ENCODE data around the gene CARS2. TPM values are rescaled to one million over a fixed set of nuclear protein-coding genes. Genes with fewer than 3 reads are reported as not detected.

The CARS2 gene
- total RNA-seq, 8 experiments from 2014 or later: 35.6 to 64.2 (median 55.0) TPM

GRCh38 chr13:110642291-110642981, 63.5 kb downstream of the CARS2 start:
- 93 to 100% (median 100%) methylated on average over 1 to 13 of the region's 40 CpGs; no CpG with 5 or more reads in 5 of the 10 experiments for WGBS, 10 experiments
- no peak for ATAC-seq (replicated peaks in 6 of 8)
- H3K27ac ChIP-seq: no peak overlapping the region
- no peak overlapping the region for H3K4me3 ChIP-seq
- H3K4me1 ChIP-seq (replicated peaks in 1 of 2): peaks cover 0 to 3% of the 10 kb centered on the region in 2 donors
- in situ Hi-C loops (cut with MboI; ENCODE audit: low pct_unique_long_range_greater_than_20kb in 2 of 9, low sequenced_read_pairs in 9 of 9, unreplicated experiment in 9 of 9): no loop called here

- Histone ChIP-seq H3K27ac (no peak overlapping the region), H3K4me3 (no peak overlapping the region), H3K4me1 (replicated peaks in 1 of 2) (peaks cover 0 to 3% of the 10 kb centered on the region in 2 donors)
- 60 to 97% (median 80%) methylated on average over 2 to 6 of the region's 29 CpGs; no CpG with 5 or more reads in 3 of the 10 experiments for WGBS, 10 experiments
- ATAC-seq (replicated peaks in 6 of 8): peak in 3 of 8 experiments; percentile 20 to 52 (median 27)
- in situ Hi-C loops (cut with MboI; ENCODE audit: low pct_unique_long_range_greater_than_20kb in 2 of 9, low sequenced_read_pairs in 9 of 9, unreplicated experiment in 9 of 9): no loop called here
Observed at GRCh38 chr13:110641055-110642015, 64.6 kb downstream of the CARS2 start.

DNA sequence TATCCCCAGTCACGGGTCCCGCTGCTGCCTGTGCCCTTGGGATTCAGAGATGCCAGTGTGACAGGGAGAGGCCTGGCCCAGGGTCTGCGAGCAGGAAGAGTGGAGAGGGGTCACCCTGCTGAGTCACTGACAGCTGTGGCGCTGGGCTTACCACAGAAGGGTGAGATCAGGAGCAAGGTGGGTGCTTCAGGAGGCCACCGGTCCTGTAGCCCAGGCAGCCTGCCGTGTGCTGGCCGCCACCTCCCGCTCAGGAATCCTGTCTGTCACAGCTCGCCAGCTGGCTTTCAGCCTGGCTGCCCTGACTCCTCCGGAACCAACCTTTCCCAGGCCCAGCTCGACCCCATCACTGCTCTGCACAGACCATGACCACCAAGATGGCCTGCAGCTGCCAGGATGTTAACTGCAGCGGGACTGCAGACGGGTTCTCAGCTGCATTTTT, 65.3 kb downstream of the CARS2 start:
- in situ Hi-C loops (cut with MboI; ENCODE audit: low pct_unique_long_range_greater_than_20kb in 2 of 9, low sequenced_read_pairs in 9 of 9, unreplicated experiment in 9 of 9): no loop called here
- ATAC-seq (replicated peaks in 6 of 8): peak in 5 of 8 experiments; percentile 5 to 49 (median 39)
- H3K4me3 ChIP-seq: no peak overlapping the region
- H3K27ac ChIP-seq: no peak overlapping the region
- peaks cover 0 to 3% of the 10 kb centered on the region in 2 donors for H3K4me1 ChIP-seq (replicated peaks in 1 of 2)
- WGBS, 10 experiments: 73 to 100% (median 93%) methylated on average over 1 to 6 of the region's 13 CpGs; no CpG with 5 or more reads in 4 of the 10 experiments

- WGBS, 10 experiments: 69 to 100% (median 90%) methylated on average over 1 to 4 of the region's 5 CpGs; no CpG with 5 or more reads in 1 of the 10 experiments
- no peak overlapping the region for H3K4me3 ChIP-seq
- peaks cover 0 to 3% of the 10 kb centered on the region in 2 donors for H3K4me1 ChIP-seq (replicated peaks in 1 of 2)
- no peak overlapping the region for H3K27ac ChIP-seq
- no peak for ATAC-seq (replicated peaks in 6 of 8)
- in situ Hi-C loops (cut with MboI; ENCODE audit: low pct_unique_long_range_greater_than_20kb in 2 of 9, low sequenced_read_pairs in 9 of 9, unreplicated experiment in 9 of 9): no loop called here
Observed at GRCh38 chr13:110639935-110640334, 66.0 kb downstream of the CARS2 start.

GRCh38 chr13:110638814-110639806, 66.8 kb downstream of the CARS2 start:
- in situ Hi-C loops (cut with MboI; ENCODE audit: low pct_unique_long_range_greater_than_20kb in 2 of 9, low sequenced_read_pairs in 9 of 9, unreplicated experiment in 9 of 9): no loop called here
- Histone ChIP-seq H3K4me1 (replicated peaks in 1 of 2) (no peaks in the 10 kb centered on the region), H3K27ac (no peak overlapping the region), H3K4me3 (no peak overlapping the region)
- WGBS, 10 experiments: 89 to 100% (median 94%) methylated on average over 2 to 13 of the region's 39 CpGs; no CpG with 5 or more reads in 3 of the 10 experiments
- ATAC-seq (replicated peaks in 6 of 8): peak in 1 of 8 experiments; percentile 8

GRCh38 chr13:110638257-110638656, 67.7 kb downstream of the CARS2 start:
- H3K4me1 ChIP-seq (replicated peaks in 1 of 2): no peaks in the 10 kb centered on the region
- no peak for ATAC-seq (replicated peaks in 6 of 8)
- in situ Hi-C loops (cut with MboI; ENCODE audit: low pct_unique_long_range_greater_than_20kb in 2 of 9, low sequenced_read_pairs in 9 of 9, unreplicated experiment in 9 of 9): no loop called here
- 93 to 100% (median 96%) methylated on average over 4 to 9 of the region's 23 CpGs; no CpG with 5 or more reads in 5 of the 10 experiments for WGBS, 10 experiments
- no peak overlapping the region for H3K4me3 ChIP-seq
- no peak overlapping the region for H3K27ac ChIP-seq

GRCh38 chr13:110637747-110638146, 68.2 kb downstream of the CARS2 start:
- no peak overlapping the region for H3K27ac ChIP-seq
- H3K4me3 ChIP-seq: no peak overlapping the region
- H3K4me1 ChIP-seq (replicated peaks in 1 of 2): no peaks in the 10 kb centered on the region
- in situ Hi-C loops (cut with MboI; ENCODE audit: low pct_unique_long_range_greater_than_20kb in 2 of 9, low sequenced_read_pairs in 9 of 9, unreplicated experiment in 9 of 9): no loop called here
- WGBS, 10 experiments: 15 to 100% (median 80%) methylated on average over 1 to 2 of the region's 6 CpGs; no CpG with 5 or more reads in 5 of the 10 experiments
- ATAC-seq (replicated peaks in 6 of 8): no peak

DNA sequence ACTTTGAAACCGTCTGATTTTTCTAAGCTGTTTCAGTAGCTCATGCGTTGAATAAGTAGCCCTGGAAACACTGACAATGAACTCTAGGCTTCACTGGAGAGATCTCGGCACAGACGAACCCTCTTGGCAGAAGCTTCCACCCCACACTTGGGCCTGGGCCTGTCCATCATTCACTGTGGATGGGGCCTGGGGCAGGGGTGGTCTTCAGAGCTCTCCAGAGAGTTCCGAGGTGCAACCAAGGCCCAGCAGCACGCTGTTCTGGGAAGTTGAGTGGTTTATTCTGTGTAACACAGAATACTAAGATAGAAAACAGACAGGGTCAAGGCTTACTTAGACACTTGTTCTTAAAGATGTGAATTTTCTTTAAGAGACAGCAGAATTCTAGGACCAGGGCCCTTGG, 68.6 kb downstream of the CARS2 start:
- H3K4me1 ChIP-seq (replicated peaks in 1 of 2): no peaks in the 10 kb centered on the region

DNA sequence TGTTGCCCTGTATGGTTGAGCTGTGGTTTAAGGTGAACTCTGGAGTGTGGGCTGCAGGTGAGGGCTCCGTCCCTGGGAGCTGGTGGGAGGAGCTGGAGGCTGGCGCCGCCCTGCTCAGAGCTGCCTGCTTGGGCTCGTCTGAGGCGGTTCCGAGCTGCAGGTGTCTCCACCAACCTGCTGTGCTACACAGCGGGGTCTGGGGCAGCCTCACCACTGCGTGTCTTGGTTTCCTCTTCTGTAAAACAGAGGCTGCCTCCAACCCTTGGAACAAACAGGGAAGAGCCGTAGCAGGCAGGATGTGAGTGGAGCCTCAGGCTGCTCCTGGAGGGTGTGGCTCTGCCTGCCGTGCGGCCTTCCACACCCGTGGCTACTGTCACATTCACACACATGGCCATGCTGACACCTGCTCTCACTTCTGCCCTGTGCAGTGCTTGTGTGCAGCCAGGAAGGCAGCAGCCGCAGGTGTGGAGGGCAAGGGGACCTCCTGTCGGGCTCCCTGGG, 69.2 kb downstream of the CARS2 start:
- 84 to 100% (median 94%) methylated on average over 1 to 5 of the region's 14 CpGs; no CpG with 5 or more reads in 6 of the 10 experiments for WGBS, 10 experiments
- H3K4me3 ChIP-seq: no peak overlapping the region
- in situ Hi-C loops (cut with MboI; ENCODE audit: low pct_unique_long_range_greater_than_20kb in 2 of 9, low sequenced_read_pairs in 9 of 9, unreplicated experiment in 9 of 9): no loop called here
- no peaks in the 10 kb centered on the region for H3K4me1 ChIP-seq (replicated peaks in 1 of 2)
- peak in 3 of 8 experiments; percentile 50 to 83 (median 74) for ATAC-seq (replicated peaks in 6 of 8)
- no peak overlapping the region for H3K27ac ChIP-seq

More for the DNA sequence above, 68.6 kb downstream of the CARS2 start:
- Histone ChIP-seq H3K27ac (no peak overlapping the region), H3K4me3 (no peak overlapping the region)
- in situ Hi-C loops (cut with MboI; ENCODE audit: low pct_unique_long_range_greater_than_20kb in 2 of 9, low sequenced_read_pairs in 9 of 9, unreplicated experiment in 9 of 9): no loop called here
- ATAC-seq (replicated peaks in 6 of 8): no peak
- 60 to 100% (median 80%) methylated on average over 1 to 2 of the region's 6 CpGs; no CpG with 5 or more reads in 3 of the 10 experiments for WGBS, 10 experiments

DNA sequence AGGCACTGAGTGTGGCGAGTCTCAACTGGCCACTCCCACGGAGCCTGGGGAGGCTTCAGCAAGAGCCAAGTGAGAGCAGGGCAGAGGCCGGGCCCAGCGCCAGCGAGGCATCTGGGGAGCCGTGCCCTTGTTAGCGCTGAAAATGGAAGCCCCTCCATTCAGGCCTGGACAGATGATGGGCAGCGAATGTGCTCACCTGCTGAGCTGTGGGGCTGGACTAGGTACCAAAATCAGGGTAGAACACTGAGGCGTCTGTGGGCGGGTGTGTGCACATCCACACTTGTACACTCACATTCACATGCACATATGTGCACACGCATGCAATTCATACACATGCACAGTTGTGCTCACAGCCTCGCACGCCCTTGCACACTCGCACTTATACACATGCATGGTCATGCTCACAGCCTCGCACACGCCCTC, 69.9 kb downstream of the CARS2 start:
- in situ Hi-C loops (cut with MboI; ENCODE audit: low pct_unique_long_range_greater_than_20kb in 2 of 9, low sequenced_read_pairs in 9 of 9, unreplicated experiment in 9 of 9): no loop called here
- no peaks in the 10 kb centered on the region for H3K4me1 ChIP-seq (replicated peaks in 1 of 2)
- no peak for ATAC-seq (replicated peaks in 6 of 8)
- H3K4me3 ChIP-seq: no peak overlapping the region
- H3K27ac ChIP-seq: no peak overlapping the region
- 20 to 100% (median 87%) methylated on average over 1 to 11 of the region's 16 CpGs; no CpG with 5 or more reads in 2 of the 10 experiments for WGBS, 10 experiments

DNA sequence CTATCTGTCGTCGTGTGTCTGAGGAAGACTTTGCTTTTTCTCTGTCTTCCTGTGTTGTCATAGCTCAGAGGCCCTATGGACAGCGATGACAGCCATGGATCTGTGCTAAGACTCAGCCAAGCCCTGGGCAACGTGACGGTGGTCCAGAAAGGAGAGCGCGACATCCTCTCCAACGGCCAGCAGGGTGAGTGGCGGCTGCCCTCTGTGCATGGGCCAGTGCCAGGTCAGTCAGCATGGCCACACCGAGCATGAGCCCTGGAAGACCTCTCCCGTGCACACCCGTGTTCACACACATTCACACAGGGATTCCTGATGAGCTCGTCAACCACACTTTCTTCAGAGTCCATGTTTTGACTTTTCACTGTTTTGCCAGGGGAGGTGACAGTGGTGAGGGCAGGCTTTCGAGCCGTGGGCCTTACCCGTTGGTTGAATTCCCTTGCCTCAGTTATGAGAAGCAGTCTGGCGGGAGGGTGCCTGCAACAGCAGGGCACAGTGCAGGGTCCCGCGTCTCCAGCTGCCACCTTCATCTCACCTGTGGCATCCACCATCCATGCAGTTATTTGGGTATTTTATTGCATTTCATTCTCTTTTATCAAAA, 70.4 kb downstream of the CARS2 start:
- Histone ChIP-seq H3K4me3 (no peak overlapping the region), H3K4me1 (replicated peaks in 1 of 2) (no peaks in the 10 kb centered on the region), H3K27ac (no peak overlapping the region)
- in situ Hi-C loops (cut with MboI; ENCODE audit: low pct_unique_long_range_greater_than_20kb in 2 of 9, low sequenced_read_pairs in 9 of 9, unreplicated experiment in 9 of 9): no loop called here
- ATAC-seq (replicated peaks in 6 of 8): no peak
- 87 to 100% (median 100%) methylated on average over 1 to 9 of the region's 19 CpGs; no CpG with 5 or more reads in 3 of the 10 experiments for WGBS, 10 experiments

All from motor neuron (in vitro differentiated cells).